ENCODE data around the gene GREB1L.

GREB1L gene

DNA sequence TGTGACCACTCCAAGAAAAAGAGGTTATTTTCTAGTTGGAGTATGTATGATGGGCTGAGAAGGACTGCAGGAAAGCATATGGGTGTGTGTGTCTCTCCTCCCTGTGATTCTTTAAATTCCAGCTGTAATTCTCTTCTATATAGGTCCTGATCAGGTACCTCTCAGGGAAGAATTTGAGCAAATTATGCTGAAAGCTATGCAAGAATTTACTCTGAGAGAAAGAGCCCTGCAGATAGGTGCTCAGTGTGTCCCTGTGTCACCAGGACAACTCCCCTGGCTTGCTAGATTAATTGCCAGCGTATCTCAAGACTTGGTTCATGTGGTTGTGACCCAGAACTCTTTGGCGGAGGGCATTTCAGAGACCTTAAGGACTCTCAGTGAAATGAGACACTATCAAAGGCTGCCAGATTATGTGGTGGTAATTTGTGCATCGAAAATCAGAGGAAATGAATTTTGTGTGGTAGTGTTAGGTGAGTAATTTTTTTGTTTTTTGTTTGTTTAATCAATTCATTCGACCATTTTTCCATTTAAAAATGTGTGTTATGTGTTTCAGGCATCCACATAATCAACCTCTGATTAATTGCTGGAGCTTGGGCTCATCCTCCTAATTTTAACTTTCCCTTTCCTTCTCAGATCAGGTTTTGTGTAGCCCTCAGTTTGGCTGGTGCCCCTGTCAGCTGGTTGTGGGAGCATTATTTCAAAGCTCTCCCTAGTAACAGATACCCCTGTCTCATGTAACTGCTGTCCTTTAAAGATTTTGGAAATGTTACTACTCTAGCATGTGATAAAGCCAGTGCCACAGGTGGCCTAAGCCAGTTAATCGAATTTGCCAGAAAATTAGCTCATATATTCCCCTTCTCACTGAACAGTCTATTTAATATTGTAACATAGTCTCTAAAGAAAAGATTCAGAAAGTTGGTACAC is 207.6 kb downstream of the GREB1L start:
- no peak for DNase-seq (ENCODE audit: low read depth in 2 of 2)

DNA sequence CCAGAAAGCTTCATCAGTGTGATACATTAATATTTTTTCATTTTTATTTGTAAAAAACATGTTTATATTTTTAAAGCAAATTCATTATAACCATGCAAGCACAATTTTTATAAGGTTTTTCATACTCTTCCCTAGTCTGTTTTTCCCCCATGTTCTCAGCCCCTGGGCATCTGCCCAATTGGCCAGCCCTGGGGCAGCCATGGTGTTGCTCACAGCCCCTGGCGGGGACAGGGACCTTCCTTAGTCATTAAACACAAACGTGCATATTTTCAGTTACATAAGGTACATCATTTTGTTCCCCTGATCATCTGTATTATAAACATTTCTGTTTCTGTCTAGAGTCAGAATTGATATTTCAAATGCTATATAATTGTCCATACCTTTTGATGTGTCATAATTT is 208.5 kb downstream of the GREB1L start:
- DNase-seq (ENCODE audit: low read depth in 2 of 2), result no peak

DNA sequence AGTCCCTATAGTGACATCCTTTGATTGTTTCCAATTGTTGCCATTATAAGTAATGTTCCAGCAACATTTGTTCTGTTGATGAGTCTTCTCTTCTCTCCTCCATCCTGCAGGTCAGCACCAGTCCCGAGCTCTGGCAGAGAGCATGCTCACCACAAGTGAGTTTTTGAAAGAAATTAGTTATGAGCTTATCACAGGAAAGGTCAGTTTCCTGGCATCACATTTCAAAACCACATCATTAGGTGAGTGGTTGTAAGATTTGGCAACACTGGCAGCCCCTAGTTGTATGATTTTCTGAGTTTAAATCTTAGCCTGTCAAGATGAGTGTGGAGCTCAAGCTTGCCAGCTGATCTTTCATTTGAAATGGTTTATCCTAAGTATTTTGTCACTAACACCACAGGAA is 208.9 kb downstream of the GREB1L start:
- DNase-seq (ENCODE audit: low read depth in 2 of 2), result no peak

DNA sequence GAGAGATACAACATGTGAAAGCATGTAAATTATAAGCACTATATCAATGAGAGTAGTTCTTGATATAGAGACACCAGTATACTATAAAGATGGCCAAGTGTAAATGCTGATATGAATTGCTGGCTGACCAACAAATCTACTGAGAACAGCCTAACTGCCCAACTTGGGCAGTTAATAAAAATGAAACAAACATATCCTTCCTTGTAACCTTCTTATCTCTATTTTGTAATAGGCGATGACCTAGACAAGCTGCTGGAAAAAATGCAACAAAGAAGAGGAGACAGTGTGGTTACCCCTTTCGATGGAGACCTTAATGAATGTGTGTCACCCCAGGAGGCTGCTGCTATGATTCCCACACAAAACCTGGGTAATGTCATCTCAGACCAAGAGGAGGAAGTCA is 209.8 kb downstream of the GREB1L start:
- DNase-seq (ENCODE audit: low read depth in 2 of 2), result no peak

DNA sequence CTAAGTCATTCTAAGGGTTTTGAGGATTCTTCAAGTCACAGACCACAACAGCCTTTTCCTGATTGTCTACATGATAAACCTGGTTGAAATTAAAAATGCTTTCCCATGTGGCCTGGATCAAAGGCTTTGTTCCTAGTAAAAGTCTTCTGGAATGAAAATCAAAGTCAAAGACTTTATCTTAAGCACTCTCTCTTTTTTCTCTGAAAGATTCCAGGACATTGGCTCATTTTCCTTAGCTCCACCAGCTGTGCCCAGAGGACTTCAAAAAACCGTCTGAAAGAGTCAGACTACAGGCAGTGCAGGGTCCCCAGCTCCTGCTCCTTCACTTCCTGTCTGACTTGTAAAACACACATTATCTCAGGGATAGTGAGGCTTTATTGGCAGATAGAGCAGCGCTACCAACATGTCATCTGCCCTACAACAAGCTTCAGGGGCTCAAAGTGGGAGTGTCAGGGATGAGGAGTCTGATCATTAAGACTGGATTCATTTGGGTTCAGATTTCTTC is 210.3 kb downstream of the GREB1L start:
- DNase-seq (ENCODE audit: low read depth in 2 of 2), result no peak

DNA sequence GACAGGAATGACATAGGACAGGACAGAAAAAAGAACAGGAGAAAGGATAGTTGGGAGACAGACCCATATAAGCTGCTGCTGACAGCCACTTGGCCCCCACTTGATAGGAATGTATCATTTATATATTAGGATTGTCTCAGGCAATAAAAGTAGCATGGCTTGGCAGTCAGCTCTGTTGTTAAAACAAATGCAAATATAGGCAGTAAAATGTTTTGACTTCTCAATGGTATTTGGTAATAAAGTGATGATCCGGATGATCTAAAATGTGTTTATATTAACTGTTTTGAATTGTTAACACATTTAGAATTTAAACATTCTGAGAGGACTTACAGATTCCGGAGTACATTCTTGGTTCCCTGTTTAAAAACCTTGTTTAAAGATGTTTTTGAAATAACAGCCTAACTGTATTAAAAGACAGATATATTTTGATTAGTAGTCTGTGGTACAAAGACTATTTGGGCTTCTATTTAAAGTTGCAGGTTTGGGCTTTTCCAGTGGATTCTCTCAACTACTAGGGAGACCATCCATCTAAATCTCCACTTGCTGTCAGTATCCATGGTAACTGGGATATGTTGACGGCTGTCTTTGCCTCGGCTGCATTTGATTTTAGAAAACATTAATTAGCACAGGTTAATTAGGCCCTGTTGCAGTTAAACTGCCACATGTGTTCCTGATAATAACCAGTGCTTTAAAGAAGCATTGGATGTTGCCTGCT is 210.9 kb downstream of the GREB1L start:
- no peak for DNase-seq (ENCODE audit: low read depth in 2 of 2)

DNA sequence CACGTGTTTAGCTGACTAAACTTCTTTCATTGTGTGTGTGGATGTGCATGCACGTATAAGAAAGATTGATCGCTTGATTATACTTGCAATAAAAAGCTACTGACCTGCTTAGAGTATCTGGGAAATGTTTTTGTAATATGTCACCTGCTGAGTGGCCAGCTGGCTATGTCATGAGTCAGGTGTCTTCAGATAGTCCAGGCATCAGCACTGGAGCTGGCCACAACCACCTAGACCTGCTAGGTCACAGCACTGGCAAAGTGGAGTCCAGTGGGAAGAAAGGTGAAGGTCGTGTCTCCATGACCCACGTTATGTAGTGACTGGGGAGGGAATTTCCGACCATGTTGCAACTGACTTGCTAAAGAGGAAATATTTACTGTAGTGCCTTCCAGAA is 211.5 kb downstream of the GREB1L start:
- DNase-seq (ENCODE audit: low read depth in 2 of 2), result no peak

DNA sequence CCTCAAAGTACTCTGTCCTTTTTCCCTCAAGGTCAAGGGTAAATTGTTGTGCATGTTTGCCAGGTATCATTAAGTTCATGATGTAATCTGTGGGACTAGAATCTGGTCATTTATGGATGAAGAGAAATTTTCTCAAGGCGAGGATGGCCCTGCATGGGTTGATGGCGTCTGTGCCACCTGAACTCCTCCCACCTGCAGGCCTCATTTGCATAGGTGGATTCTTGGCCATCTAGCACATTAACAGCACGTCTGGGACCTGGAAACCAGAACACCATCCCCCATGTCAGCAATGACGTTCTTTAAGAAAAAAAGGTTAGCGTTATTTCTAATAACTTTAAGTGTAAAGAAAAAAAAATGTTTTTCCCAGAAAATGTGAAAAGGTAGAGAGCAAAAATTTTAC is 212.7 kb downstream of the GREB1L start:
- no peak for DNase-seq (ENCODE audit: low read depth in 2 of 2)

DNA sequence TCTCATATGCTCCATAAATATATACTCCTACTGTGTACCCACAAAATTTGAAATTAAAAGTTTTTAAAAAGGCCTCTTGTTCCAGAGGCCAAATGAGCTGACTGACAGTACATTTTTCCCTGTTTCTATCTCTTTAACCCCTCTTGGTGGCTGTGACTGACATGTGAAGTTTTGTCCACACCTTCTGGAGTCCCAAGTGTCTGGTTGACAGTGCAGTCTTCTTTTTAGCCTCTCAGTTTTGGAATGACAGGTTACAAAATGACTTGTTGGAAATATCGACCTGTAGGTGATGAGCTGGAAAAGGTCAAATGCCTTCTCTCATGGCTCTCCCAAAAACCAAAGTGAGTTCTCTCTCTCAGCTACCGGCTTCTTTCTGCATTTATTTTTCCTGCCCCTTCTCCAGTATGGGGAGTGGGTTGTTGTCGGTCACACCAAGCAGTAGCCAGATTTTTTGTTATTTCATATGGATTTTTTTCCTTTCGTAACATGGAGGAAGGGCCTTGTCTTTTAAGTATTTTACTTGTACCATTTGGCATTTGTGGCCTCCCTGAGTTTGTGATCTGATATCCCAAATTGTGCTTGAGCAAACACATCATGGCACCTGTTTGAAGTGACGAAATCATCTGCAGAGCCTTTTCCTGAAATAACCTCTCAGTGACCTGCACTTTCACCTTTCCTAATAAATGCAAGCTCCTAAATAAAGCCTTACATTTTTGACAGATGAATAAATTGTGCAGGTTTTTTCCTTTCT is 214.6 kb downstream of the GREB1L start:
- DNase-seq (ENCODE audit: low read depth in 2 of 2), result no peak

DNA sequence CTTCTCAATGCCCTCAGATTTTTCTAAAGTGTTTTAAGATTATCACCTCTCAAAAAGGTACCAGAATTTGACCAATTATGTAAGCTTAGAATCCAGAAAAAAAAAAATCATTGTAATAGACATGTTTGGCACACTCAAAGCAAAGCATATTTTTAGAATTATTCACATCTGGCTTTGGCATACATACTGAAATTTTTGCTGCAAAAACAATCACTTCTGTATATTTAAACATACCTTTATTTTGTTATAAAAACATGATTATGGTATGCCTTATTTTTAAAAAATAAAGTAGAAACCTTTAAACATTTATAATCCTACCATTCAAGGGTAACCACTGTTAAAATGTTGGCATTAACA is 215.1 kb downstream of the GREB1L start:
- DNase-seq (ENCODE audit: low read depth in 2 of 2), result no peak

DNA sequence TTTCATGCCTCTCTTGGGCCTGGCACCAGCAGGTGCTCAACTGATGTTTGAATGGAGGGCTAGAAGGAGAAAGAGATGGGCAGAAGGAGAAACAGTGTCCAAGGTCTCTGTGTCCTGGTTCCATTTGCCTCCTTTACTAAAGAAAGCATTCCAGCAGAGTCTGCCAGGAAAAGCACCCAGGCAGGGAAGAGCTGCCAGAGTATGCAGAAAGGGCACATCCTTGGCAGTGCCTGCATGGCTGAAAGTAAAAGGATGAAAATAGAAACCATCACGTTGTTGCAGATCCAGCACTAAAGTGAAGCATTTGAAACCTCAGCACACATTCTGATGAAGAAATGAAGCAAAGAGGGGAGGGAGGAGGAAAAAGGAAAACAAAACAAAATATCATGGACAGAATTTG is 216.3 kb downstream of the GREB1L start:
- DNase-seq (ENCODE audit: low read depth in 2 of 2), result no peak

DNA sequence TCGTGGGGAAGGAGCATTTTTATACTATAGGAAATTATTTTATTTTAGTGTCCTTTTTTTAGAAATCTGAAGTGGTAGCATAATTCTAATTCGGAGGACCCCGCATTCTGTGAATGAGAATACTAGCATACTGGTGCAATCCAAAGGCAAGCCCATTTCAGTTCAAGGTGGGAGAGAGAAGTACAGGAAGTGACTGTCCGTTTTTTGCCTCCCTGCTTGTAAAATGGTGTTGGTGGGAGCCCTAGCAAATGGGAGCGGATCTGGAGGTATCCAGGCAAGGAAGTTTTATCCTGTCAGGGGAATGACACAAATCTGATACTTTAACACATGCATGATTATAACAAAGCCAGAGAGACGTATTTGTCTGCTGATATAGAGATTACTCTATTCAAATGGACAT is 216.8 kb downstream of the GREB1L start:
- DNase-seq (ENCODE audit: low read depth in 2 of 2), result no peak

DNA sequence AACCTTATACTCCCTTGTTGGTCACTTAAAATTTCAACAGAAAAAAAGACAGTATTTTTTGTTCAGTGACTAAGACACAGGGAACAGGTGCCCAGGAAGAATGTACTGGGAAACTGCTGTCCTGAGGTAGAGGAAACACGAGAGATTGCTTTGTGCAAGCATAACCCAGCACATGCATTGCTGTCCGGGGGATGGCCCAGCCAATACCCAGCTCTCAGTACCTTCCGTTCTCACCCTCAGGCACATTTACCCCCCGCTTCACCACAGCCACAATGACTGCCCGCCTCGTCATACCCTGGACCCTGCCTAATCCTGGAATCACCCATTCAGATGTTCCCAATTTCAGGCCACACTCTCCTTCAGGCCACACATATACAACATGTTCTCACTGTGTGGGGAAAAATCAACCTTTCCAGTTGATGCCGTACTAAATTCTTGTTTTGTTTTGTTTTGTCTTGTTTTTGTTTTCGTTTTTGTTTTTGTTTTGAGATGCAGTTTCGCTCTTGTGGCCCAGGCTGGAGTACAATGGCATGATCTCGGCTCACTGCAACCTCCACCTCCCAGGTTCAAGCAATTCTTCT is 217.8 kb downstream of the GREB1L start:
- DNase-seq (ENCODE audit: low read depth in 2 of 2), result no peak

DNA sequence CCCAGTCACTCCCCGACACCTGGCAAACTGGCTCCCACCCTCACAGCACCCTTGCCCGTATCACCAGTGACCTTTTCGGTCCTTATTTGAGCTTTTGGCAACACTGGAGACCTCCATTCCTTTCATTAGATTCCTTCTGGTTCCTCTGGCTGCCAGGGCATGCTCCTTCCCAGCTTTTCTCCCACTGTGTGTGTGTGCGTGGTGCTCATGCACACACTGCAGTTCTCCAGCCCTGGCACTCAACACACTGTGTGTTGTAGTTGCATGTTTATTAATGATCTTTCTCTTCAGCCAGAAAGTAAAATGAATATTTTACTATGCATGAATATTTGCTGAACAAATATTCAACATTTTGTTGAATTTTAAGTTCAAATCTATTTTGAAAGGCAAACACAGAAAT is 219.4 kb downstream of the GREB1L start:
- DNase-seq (ENCODE audit: low read depth in 2 of 2), result no peak

DNA sequence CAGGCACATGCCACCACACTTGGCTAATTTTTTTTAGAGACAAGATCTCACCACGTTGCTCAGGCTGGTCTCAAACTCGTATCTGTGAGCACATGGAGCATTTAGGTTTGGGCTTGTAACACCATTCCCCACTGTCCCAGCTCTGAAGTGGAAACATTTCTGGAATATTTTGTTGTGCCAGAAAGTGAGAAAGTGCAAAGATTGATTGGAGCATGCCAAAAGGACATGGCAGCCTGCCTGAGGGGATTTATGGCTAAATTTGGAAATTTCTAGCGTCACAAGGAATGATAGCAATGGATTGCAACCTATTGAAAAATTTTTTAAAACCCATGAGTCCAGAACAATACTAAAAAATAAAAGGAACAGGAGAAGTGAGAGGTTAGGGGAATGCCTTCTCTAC is 221.7 kb downstream of the GREB1L start:
- DNase-seq (ENCODE audit: low read depth in 2 of 2), result no peak

DNA sequence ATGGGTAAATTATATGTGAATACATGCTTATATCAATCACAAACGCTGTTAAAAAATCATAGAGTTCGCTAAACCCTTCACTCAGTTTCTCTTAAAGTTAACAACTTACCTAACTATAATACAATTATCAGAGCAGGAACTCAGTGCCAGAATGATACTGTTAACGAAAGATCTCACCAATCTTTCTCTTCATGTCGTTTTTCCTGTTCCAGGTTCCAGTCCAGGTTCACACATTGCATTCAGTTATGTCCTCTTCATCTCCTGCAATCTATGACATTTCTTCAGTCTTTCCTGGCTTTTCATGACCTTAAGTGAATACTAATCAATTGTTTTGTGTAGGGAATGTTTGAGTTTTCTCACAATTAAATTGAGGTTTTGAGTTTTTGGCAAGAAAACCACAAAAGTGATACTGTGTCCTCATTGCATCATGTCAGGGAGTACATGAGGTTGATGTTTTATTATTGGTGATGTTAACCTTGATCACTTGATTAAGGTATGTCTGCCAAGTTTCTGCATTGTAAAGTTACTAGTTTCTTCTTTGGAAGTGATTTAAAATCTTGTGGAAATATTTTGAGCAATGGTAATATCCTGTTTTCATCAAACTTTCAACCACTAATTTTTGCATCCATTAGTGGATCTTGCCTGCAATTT is 226.6 kb downstream of the GREB1L start:
- DNase-seq (ENCODE audit: low read depth in 2 of 2), result no peak

DNA sequence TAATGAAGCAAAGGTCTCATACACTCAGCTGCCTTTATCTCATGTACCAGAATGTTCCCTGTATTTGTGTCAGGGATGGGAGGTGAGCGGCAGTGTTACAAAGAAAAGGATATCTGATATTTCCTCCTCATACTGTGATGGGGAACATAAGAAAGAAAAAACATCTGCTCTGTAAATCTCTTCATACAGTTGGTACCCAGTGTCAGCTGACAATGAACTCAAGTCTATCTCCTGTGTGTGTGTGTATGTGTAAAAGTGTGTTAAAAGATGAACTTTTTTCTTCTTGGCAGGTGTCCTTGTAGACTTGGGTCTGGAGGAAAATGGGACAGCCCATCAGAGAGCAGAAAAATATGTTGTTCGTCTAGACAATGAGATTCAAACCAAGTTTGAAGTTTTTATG is 230.7 kb downstream of the GREB1L start:
- no peak for DNase-seq (ENCODE audit: low read depth in 2 of 2)

DNA sequence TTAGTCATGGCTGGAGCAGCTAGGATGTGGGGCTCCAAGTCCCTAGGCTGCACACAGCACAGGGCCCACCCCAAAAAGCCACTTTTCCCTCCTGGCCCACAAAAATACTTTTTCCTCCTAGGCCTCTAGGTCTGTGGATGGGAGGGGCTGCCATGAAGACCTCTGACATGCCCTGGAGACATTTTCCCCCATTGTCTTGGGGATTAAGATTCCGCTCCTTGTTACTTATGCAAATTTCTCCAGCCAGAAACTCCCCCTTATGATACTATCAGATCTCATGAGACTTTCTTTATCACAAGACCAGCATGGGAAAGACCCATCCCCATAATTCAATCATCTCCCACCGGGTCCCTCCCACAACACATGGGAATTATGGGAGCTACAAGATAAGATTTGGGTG is 232.6 kb downstream of the GREB1L start:
- no peak for DNase-seq (ENCODE audit: low read depth in 2 of 2)

DNA sequence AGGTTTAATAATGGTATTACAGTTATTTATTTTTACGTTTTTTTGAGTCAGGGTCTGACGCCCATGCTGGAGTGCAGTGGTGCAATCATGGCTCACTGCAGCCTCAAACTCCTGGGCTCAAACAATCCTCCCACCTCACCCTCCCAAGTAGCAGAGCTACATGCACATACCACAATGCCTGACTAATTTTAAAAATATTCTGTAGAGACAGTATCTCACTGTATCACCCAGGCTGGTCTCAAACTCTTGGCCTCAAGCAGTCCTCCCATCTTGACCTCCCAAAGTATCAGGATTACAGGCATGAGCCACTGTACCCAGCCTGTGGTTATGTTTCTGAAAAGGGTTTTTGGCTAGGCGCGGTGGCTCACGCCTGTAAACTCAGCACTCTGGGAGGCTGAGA is 237.7 kb downstream of the GREB1L start:
- DNase-seq (ENCODE audit: low read depth in 2 of 2), result no peak

DNA sequence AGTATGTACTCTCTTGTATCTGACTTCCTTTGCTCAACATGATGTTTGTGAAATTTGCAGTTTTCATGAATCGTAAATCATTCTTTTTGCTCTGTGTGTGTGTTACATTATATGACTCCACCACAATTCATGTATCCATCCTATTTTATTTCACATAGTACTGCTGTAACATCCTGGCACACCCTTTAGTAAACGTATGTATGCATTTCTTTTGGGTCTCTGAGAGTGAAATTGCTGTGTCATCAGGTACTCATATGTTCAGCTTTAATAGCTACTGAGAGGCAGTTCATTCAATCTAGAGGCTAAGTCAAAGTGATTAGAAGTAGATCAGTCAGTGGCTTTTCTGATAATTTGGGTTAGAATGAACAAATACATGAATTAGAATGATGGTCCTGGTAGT is 239.7 kb downstream of the GREB1L start:
- DNase-seq (ENCODE audit: low read depth in 2 of 2), result no peak

DNA sequence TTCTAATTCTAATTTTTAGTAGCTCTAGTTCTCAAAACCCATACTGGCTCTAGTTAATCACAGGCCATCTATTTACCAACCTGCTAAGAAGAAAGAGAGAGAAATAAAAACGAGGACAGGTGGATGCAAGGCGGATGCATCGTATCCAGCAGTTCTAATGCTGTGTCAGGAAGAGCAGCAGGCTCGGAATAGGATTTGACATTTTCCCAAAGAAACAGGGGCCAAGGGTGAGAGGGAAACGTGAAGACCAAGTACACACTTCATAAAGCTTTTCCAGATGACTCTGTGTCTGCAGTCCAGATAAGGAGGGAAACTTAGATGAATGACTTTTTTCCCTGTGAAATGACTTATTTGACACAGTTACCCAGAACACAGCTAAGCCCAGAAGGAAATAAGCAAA is 241.0 kb downstream of the GREB1L start:
- no peak for DNase-seq (ENCODE audit: low read depth in 2 of 2)

Measured in stimulated activated CD4-positive, alpha-beta T cell treated with anti-CD3 and anti-CD28 coated beads, Interleukin-1b, Interleukin-23, amount 100 ng/mL, for 4 hours (primary cell).